ENCODE data around the gene MORN1. TPM values are rescaled to one million over a fixed set of nuclear protein-coding genes. Genes with fewer than 3 reads are reported as not detected.

MORN1 gene
- total and polyA plus RNA-seq, 9 of the 15 experiments (the other 6 are each of a cell fraction or from before 2014, with no cell fraction given): 0.24 to 9.3 (median 4.2) TPM

- BruUV-seq (replicated peaks): no TSS peak
- H3K4me3 ChIP-seq: no peak overlapping the region
- intact Hi-C loops (cut with micrococcal nuclease) (no loop called here), in situ Hi-C loops (cut with MboI) (no loop called here)
- ChIA-PET POLR2A (interaction anchor here (0.6 kb wide), 1 partner anchor 9 kb away, joined by 5 read pairs; no protein-coding TSS in a partner anchor), CTCF (ENCODE audit: low intra/inter-chr PET ratio) (no interaction called here)
- no peak overlapping the region; a peak in 1 of 4 replicates for H3K9ac ChIP-seq (ENCODE audit: insufficient read depth in 1 of 2, low read depth in 2 of 2, low read length in 2 of 2)
- H4K20me1 ChIP-seq (replicated peaks; ENCODE audit: control insufficient read depth, insufficient read depth, low read length): no peaks in the 10 kb centered on the region
- no peak for FAIRE-seq
- no peak overlapping the region for H2AFZ ChIP-seq (ENCODE audit: low read depth, low read length)
- H3K9me1 ChIP-seq (ENCODE audit: control insufficient read depth, insufficient read depth, low read length): no peaks in the 10 kb centered on the region
- H3K9me3 ChIP-seq (replicated peaks; ENCODE audit: control insufficient read depth, insufficient read depth, low read depth, low read length): 0 out of 2 replicates have a peak, but pooled peaks cover 5% of the 10 kb centered on the region
- ATAC-seq: no peak
- H3K4me2 ChIP-seq (ENCODE audit: insufficient read depth, low read length): no peak overlapping the region
- peaks cover 25 to 73% of the 10 kb centered on the region in 2 experiments; a peak in 4 of 5 replicates for H3K27me3 ChIP-seq (ENCODE audit: control insufficient read depth in 2 of 2, insufficient read depth in 2 of 2, low read length in 2 of 2)
- H3K79me2 ChIP-seq (ENCODE audit: control insufficient read depth, insufficient read depth, low read length): no peaks in the 10 kb centered on the region
- 2% methylated on average over 26 of the region's 28 CpGs for WGBS (ENCODE audit: insufficient coverage, low coverage, missing lambda C conversion rate)
- H3K36me3 ChIP-seq (ENCODE audit: control insufficient read depth, insufficient read depth, low read length): no peaks in the 10 kb centered on the region
- peaks cover 0 to 29% of the 10 kb centered on the region in 2 experiments; a peak in 2 of 5 replicates for H3K4me1 ChIP-seq (replicated peaks in 1 of 2; ENCODE audit: control insufficient read depth in 2 of 2, insufficient read depth in 2 of 2, low read length in 2 of 2)
- no peak for DNase-seq (ENCODE audit: extremely low read depth in 1 of 4, low spot score in 3 of 4)
- no peak overlapping the region for H3K27ac ChIP-seq (ENCODE audit: extremely low read depth, low read depth, low read length)
- TF ChIP-seq CBX3 (IDR thresholded peaks at IDR 0.05; ENCODE audit: borderline replicate concordance in 1 of 2, low read length in 2 of 2) (no peak), ZBTB17 (CRISPR knock-in tag; IDR thresholded peaks at IDR 0.05) (no peak), TAF15 (IDR thresholded peaks at IDR 0.05; ENCODE audit: low read depth, low read length) (no peak), ZNF592 (IDR thresholded peaks at IDR 0.05) (no peak), MIER1 (IDR thresholded peaks at IDR 0.05; ENCODE audit: low read depth) (no peak), USF1 (CRISPR knock-in tag; IDR thresholded peaks at IDR 0.05) (no peak), NFIX (CRISPR knock-in tag; IDR thresholded peaks at IDR 0.05; ENCODE audit: low read depth) (no peak), ETV6 (IDR thresholded peaks at IDR 0.05; ENCODE audit: borderline replicate concordance in 1 of 2, low read depth in 2 of 2, low read length in 1 of 2) (no peak), ETV6 (CRISPR knock-in tag; IDR thresholded peaks at IDR 0.05; ENCODE audit: borderline replicate concordance) (no peak), SETDB1 (IDR thresholded peaks at IDR 0.05; ENCODE audit: low read length) (no peak)
These were observed 37.1 kb upstream of the MORN1 start for GRCh38 chr1:2428490-2428889.

Data from K562 (cell line).